Neuronal stem cell (in vitro differentiated cells): Measurements from ENCODE around the gene ZDHHC20.
"Not testable (repeated sequence)": the region's sequence is repeated elsewhere in the genome, so short reads cannot be mapped to it uniquely, and the experiment has no call there.

ENCODE experiments used
- DNase-seq: peaks from one replicate; pipeline ENCODE4 v3.0.0-alpha.2; 2013; ENCODE audit warnings: low spot score
- H2AFZ ChIP-seq: one replicate; pipeline ENCODE4 v1.6.1; 2013; ENCODE audit warnings: mild to moderate bottlenecking, low read length, inconsistent platforms
- H2AK5ac ChIP-seq: 2 replicates; pipeline ENCODE4 v1.6.1; 2013; ENCODE audit warnings: low read depth, mild to moderate bottlenecking, inconsistent platforms, low read length, moderate library complexity, mixed read lengths
- H2BK120ac ChIP-seq: 2 replicates; pipeline ENCODE4 v1.6.1; 2013; ENCODE audit warnings: low read depth, mild to moderate bottlenecking, inconsistent platforms, low read length, moderate library complexity, mixed read lengths
- H2BK12ac ChIP-seq: one replicate; pipeline ENCODE4 v1.6.1; 2013; ENCODE audit warnings: low read length, inconsistent platforms
- H2BK15ac ChIP-seq: 2 replicates; pipeline ENCODE4 v1.6.1; 2013; ENCODE audit warnings: mild to moderate bottlenecking, low read length, inconsistent platforms, mixed read lengths
- H2BK5ac ChIP-seq: one replicate; pipeline ENCODE4 v1.6.1; 2013; ENCODE audit warnings: inconsistent platforms, mild to moderate bottlenecking, low read length, moderate library complexity
- H3K14ac ChIP-seq: one replicate; pipeline ENCODE4 v1.6.1; 2013; ENCODE audit warnings: low read length, inconsistent platforms
- H3K18ac ChIP-seq: 2 replicates; pipeline ENCODE4 v1.6.1; 2013; ENCODE audit warnings: low read length, inconsistent platforms
- H3K23ac ChIP-seq: 2 replicates; pipeline ENCODE4 v1.6.1; 2013; ENCODE audit warnings: low read depth, mild to moderate bottlenecking, mixed read lengths, low read length, inconsistent platforms; ENCODE audit not compliant: poor library complexity
- H3K27ac ChIP-seq: replicated peaks from 3 replicates; pipeline ENCODE4 v1.5.1; 2013; ENCODE audit warnings: low read length, inconsistent platforms
- H3K27me3 ChIP-seq, 3 experiments: 2 replicates each; pipeline ENCODE4 v1.6.1; 2013; ENCODE audit warnings: low read length in 3 of 3, mild to moderate bottlenecking in 2 of 3, inconsistent platforms in 1 of 3, low read depth in 1 of 3, mixed read lengths in 1 of 3, moderate library complexity in 1 of 3; ENCODE audit not compliant: control insufficient read depth in 3 of 3, insufficient read depth in 3 of 3
- H3K36me3 ChIP-seq, 2 donors: replicated peaks in 1 of 2; 2 replicates each; pipeline ENCODE4 v1.6.1; 2013; ENCODE audit warnings: low read length in 2 of 2; ENCODE audit not compliant: control insufficient read depth in 2 of 2, insufficient read depth in 2 of 2
- H3K4ac ChIP-seq: 2 replicates; pipeline ENCODE4 v1.6.1; 2013; ENCODE audit warnings: inconsistent platforms, mild to moderate bottlenecking, low read length, moderate library complexity
- H3K4me1 ChIP-seq, 2 donors: 1 replicate in 1 of 2; 2 replicates in 1 of 2; pipeline ENCODE4 v1.6.1; 2013; ENCODE audit warnings: low read length in 2 of 2, low read depth in 1 of 2; ENCODE audit not compliant: control insufficient read depth in 2 of 2, insufficient read depth in 1 of 2
- H3K4me2 ChIP-seq: one replicate; pipeline ENCODE4 v1.6.1; 2013; ENCODE audit warnings: mild to moderate bottlenecking, low read length, inconsistent platforms; ENCODE audit not compliant: insufficient read depth, poor library complexity, severe bottlenecking
- H3K4me3 ChIP-seq, 2 donors: 2 replicates each; pipeline ENCODE4 v1.5.1; 2013; ENCODE audit warnings: low read length in 2 of 2, mild to moderate bottlenecking in 2 of 2, inconsistent platforms in 1 of 2, moderate library complexity in 1 of 2
- H3K79me1 ChIP-seq: one replicate; pipeline ENCODE4 v1.6.1; 2013; ENCODE audit warnings: low read depth, mild to moderate bottlenecking, inconsistent platforms, low read length, moderate library complexity
- H3K9ac ChIP-seq: one replicate; pipeline ENCODE4 v1.6.1; 2013; ENCODE audit warnings: mild to moderate bottlenecking, low read depth, low read length, inconsistent platforms; ENCODE audit not compliant: poor library complexity
- H3K9me3 ChIP-seq, 2 donors: replicated peaks in 1 of 2; 2 replicates each; pipeline versions ENCODE3 to v1.6.1; 2013; ENCODE audit warnings: low read length in 2 of 2, mild to moderate bottlenecking in 2 of 2, inconsistent platforms in 1 of 2, low read depth in 1 of 2, mixed read lengths in 1 of 2, moderate library complexity in 1 of 2; ENCODE audit not compliant: control insufficient read depth in 2 of 2, insufficient read depth in 1 of 2
- H4K8ac ChIP-seq: one replicate; pipeline ENCODE4 v1.6.1; 2013; ENCODE audit warnings: low read depth, mild to moderate bottlenecking, inconsistent platforms, low read length, moderate library complexity
- H4K91ac ChIP-seq: one replicate; pipeline ENCODE4 v1.6.1; 2013; ENCODE audit warnings: low read length, low read depth, mild to moderate bottlenecking, inconsistent platforms; ENCODE audit not compliant: poor library complexity
- WGBS, 2 donors: extraction: QIAGEN DNeasy Blood & Tissue Kit; methylation state at CpG; one replicate each; pipeline ENCODE4 v1.1.7; 2013; ENCODE audit warnings: missing lambda C conversion rate in 2 of 2, mixed read lengths in 1 of 2; ENCODE audit not compliant: insufficient read length in 2 of 2, insufficient replicate concordance in 1 of 2; ENCODE audit errors: extremely low coverage in 2 of 2; 5-methylcytosine and 5-hydroxymethylcytosine counted together

The ZDHHC20 gene

DNA sequence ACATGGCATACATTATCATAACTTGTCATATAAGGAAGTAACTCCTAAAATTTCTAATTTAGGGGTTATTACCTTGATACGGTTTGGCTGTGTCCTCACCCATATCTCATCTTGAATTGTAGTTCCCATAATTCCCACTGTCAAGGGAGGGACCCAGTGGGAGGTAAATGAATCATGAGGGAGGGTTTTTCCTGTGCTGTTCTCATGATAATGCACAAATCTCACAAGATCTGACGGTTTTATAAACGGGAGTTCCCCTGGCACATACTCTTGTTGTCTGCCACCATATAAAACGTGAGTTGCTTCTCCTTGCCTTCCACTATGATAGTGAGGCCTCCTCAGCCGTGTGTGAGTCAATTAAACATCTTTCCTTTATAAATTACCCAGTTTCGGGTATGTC lies 76.0 kb downstream of the ZDHHC20 start:
- WGBS, 2 donors, result no CpG with 5 or more reads among the region's 6 CpGs
- Histone ChIP-seq H3K4me2 (no peak overlapping the region), H3K4ac (no peak overlapping the region), H2BK120ac (no peak overlapping the region), H4K8ac (no peak overlapping the region), H2BK12ac (no peak overlapping the region), H2BK5ac (no peak overlapping the region), H3K79me1 (no peaks in the 10 kb centered on the region), H3K18ac (no peak overlapping the region), H2BK15ac (no peak overlapping the region), H3K14ac (no peak overlapping the region), H3K4me3 (no peak overlapping the region), H2AK5ac (no peak overlapping the region), H3K27ac (no peak overlapping the region), H3K23ac (no peak overlapping the region), H4K91ac (no peak overlapping the region), H3K9me3 (peaks cover 0 to 14% of the 10 kb centered on the region in 2 donors), H3K9ac (no peak overlapping the region), H2AFZ (no peak overlapping the region), H3K36me3 (peaks cover 6 to 82% of the 10 kb centered on the region in 2 donors), H3K4me1 (no peaks in the 10 kb centered on the region), H3K27me3 (no peaks in the 10 kb centered on the region)
- no peak for DNase-seq

DNA sequence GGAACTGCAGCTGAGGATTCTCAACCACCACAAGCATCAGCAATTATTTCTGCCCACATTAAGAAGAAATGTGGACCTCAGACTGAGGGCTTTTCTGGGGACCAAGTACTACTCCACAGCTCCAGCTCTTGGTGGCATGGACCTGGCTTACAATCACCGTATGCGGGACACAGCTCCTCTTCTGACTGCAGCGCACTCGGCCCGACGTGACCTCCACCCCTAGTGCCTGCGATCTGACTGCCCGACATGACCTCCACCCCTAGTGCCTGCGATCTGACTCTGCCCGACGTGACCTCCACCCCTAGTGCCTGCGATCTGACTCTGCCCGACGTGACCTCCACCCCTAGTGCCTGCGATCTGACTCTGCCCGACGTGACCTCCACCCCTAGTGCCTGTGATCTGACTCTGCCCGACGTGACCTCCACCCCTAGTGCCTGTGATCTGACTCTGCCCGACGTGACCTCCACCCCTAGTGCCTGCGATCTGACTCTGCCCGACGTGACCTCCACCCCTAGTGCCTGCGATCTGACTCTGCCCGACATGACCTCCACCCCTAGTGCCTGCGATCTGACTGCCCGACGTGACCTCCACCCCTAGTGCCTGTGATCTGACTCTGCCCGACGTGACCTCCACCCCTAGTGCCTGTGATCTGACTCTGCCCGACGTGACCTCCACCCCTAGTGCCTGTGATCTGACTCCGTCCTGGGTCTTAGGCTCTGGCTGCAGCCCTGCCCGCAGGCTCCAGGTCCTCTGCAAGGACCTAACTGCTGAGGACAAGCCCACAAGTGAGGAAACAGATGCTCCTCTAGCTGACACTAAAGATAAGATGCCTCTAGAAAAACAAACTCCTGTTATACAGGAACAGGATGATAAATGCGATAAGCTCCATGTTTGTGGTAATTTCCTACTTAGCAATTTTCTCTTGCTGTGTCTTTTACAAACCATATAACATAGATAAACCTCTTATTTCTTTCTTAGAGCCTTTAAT lies 81.8 kb downstream of the ZDHHC20 start:
- not testable (repeated sequence) for H3K27ac ChIP-seq, H3K79me1 ChIP-seq, H4K8ac ChIP-seq, H2AK5ac ChIP-seq, H3K18ac ChIP-seq, H2BK5ac ChIP-seq, H2BK15ac ChIP-seq, H3K4ac ChIP-seq, H3K9ac ChIP-seq, H2AFZ ChIP-seq, H2BK120ac ChIP-seq, H3K4me3 ChIP-seq, DNase-seq, H3K23ac ChIP-seq, H3K14ac ChIP-seq, H3K4me1 ChIP-seq, H3K27me3 ChIP-seq, H3K9me3 ChIP-seq, H3K4me2 ChIP-seq, H2BK12ac ChIP-seq, H4K91ac ChIP-seq
- H3K36me3 ChIP-seq, result peaks cover 7 to 76% of the 10 kb centered on the region in 2 donors
- no CpG with 5 or more reads among the region's 36 CpGs for WGBS, 2 donors

DNA sequence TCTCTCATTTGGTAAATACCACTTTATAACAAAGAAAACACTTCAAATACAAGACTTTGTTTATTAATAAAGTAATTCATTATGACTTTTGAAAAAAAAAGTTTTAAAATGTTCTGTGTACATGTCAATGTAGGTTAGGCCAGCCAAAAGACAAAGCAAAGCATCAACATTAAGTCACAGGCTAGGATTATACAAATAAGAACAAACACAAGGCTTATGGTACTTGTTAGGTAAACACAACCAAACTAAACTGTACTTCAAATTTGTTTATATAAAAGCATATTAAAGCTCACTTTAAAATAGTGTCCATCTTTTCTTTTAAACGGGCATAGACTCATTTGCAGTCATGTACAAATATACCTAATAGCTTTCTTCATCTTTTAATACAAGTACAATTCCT lies 86.6 kb downstream of the ZDHHC20 start:
- Histone ChIP-seq H3K9ac (no peak overlapping the region), H2AFZ (no peak overlapping the region), H3K27me3 (no peaks in the 10 kb centered on the region), H4K91ac (no peak overlapping the region), H3K23ac (no peak overlapping the region), H2AK5ac (no peak overlapping the region), H3K18ac (no peak overlapping the region), H2BK120ac (no peak overlapping the region), H3K36me3 (peaks cover 6 to 37% of the 10 kb centered on the region in 2 donors), H2BK5ac (no peak overlapping the region), H3K14ac (no peak overlapping the region), H2BK15ac (no peak overlapping the region), H3K27ac (no peak overlapping the region), H3K4ac (no peak overlapping the region), H3K4me2 (no peak overlapping the region), H4K8ac (no peak overlapping the region), H3K4me3 (no peak overlapping the region), H3K79me1 (no peaks in the 10 kb centered on the region), H2BK12ac (no peak overlapping the region), H3K9me3 (peaks cover 0 to 1% of the 10 kb centered on the region in 2 donors), H3K4me1 (no peaks in the 10 kb centered on the region)
- DNase-seq, result no peak
- no CpG with 5 or more reads among the region's 1 CpG for whole genome bisulfite sequencing, 2 donors

DNA sequence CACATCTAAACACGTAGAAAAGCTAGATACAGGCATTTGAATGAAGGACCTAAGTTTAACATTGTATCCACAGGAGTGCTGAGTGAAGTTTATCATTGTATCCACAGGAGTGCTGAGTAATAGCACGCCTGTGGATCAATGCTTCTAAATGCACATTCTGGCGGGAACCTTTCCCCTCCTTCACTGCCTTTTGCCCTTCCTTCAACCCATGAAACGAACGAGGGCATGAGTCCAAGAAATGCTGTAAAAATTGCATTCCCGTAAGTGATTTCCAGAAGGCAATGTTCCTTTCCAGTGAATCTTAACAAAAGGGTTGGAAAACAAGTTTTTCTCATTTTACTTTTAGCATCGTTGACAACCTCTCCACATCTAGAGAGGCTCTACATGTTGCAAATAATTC lies 88.1 kb downstream of the ZDHHC20 start:
- no CpG with 5 or more reads among the region's 7 CpGs for WGBS, 2 donors
- Histone ChIP-seq H2AFZ (no peak overlapping the region), H2BK120ac (no peak overlapping the region)

More for the DNA sequence above, 88.1 kb downstream of the ZDHHC20 start:
- Histone ChIP-seq H3K14ac (no peak overlapping the region), H3K4me1 (peaks cover 0 to under 1% of the 10 kb centered on the region in 2 donors), H3K23ac (no peak overlapping the region), H3K27ac (no peak overlapping the region), H3K9me3 (no peaks in the 10 kb centered on the region), H4K91ac (no peak overlapping the region), H2BK12ac (no peak overlapping the region), H2BK15ac (no peak overlapping the region), H3K9ac (no peak overlapping the region), H3K4me3 (no peak overlapping the region), H4K8ac (no peak overlapping the region), H3K27me3 (no peaks in the 10 kb centered on the region), H2AK5ac (no peak overlapping the region), H3K4ac (no peak overlapping the region), H3K36me3 (peaks cover 0 to 28% of the 10 kb centered on the region in 2 donors), H3K18ac (no peak overlapping the region), H3K79me1 (no peaks in the 10 kb centered on the region), H2BK5ac (no peak overlapping the region), H3K4me2 (no peak overlapping the region)
- no peak for DNase-seq
